Measurements from ENCODE around the gene ATP6V0A1.

The ATP6V0A1 gene

GRCh38 chr17:42526031-42526444 lies 67.4 kb downstream of the ATP6V0A1 start:
- Histone ChIP-seq H3K27ac (no peak overlapping the region), H4K20me1 (ENCODE audit: insufficient read depth) (no peaks in the 10 kb centered on the region), H3K4me3 (IDR thresholded peaks at IDR 0.05; ENCODE audit: insufficient read depth, low read depth, low read length) (no peak overlapping the region), H3K36me3 (ENCODE audit: insufficient read depth) (no peaks in the 10 kb centered on the region), H3K4me1 (ENCODE audit: low read depth, poor library complexity, severe bottlenecking) (peaks cover 24% of the 10 kb centered on the region), H3K4me2 (no peak overlapping the region), H3K27me3 (ENCODE audit: insufficient read depth, low read depth) (no peaks in the 10 kb centered on the region), H2AFZ (ENCODE audit: low read depth) (no peak overlapping the region), H3K79me2 (ENCODE audit: insufficient read depth, low read depth) (no peaks in the 10 kb centered on the region), H3K9ac (no peak overlapping the region)
- no peak for TF ChIP-seq CTCF (conservative IDR thresholded peaks at IDR 0.05; ENCODE audit: low read depth, low read length)

GRCh38 chr17:42527932-42528331 lies 69.3 kb downstream of the ATP6V0A1 start:
- peaks cover 34% of the 10 kb centered on the region for H3K4me1 ChIP-seq (ENCODE audit: low read depth, poor library complexity, severe bottlenecking)
- no peak overlapping the region for H3K27ac ChIP-seq
- H3K36me3 ChIP-seq (ENCODE audit: insufficient read depth), result no peaks in the 10 kb centered on the region
- no peak overlapping the region for H3K4me2 ChIP-seq
- no peak overlapping the region for H3K4me3 ChIP-seq (IDR thresholded peaks at IDR 0.05; ENCODE audit: insufficient read depth, low read depth, low read length)
- no peaks in the 10 kb centered on the region for H3K79me2 ChIP-seq (ENCODE audit: insufficient read depth, low read depth)
- H3K9ac ChIP-seq, result no peak overlapping the region
- no peaks in the 10 kb centered on the region for H3K27me3 ChIP-seq (ENCODE audit: insufficient read depth, low read depth)
- no peak overlapping the region for H2AFZ ChIP-seq (ENCODE audit: low read depth)
- H4K20me1 ChIP-seq (ENCODE audit: insufficient read depth), result no peaks in the 10 kb centered on the region
- TF ChIP-seq CTCF (conservative IDR thresholded peaks at IDR 0.05; ENCODE audit: low read depth, low read length), result no peak

GRCh38 chr17:42529061-42529460 lies 70.4 kb downstream of the ATP6V0A1 start:
- Histone ChIP-seq H3K4me1 (ENCODE audit: low read depth, poor library complexity, severe bottlenecking) (peaks cover 35% of the 10 kb centered on the region), H2AFZ (ENCODE audit: low read depth) (no peak overlapping the region), H3K27me3 (ENCODE audit: insufficient read depth, low read depth) (no peaks in the 10 kb centered on the region), H3K36me3 (ENCODE audit: insufficient read depth) (no peaks in the 10 kb centered on the region), H3K79me2 (ENCODE audit: insufficient read depth, low read depth) (no peaks in the 10 kb centered on the region), H3K4me2 (no peak overlapping the region), H3K9ac (no peak overlapping the region), H3K4me3 (IDR thresholded peaks at IDR 0.05; ENCODE audit: insufficient read depth, low read depth, low read length) (no peak overlapping the region), H3K27ac (no peak overlapping the region), H4K20me1 (ENCODE audit: insufficient read depth) (no peaks in the 10 kb centered on the region)
- TF ChIP-seq CTCF (conservative IDR thresholded peaks at IDR 0.05; ENCODE audit: low read depth, low read length), result no peak

GRCh38 chr17:42530952-42531454 lies 72.3 kb downstream of the ATP6V0A1 start:
- no peaks in the 10 kb centered on the region for H4K20me1 ChIP-seq (ENCODE audit: insufficient read depth)
- peaks cover 42% of the 10 kb centered on the region for H3K4me1 ChIP-seq (ENCODE audit: low read depth, poor library complexity, severe bottlenecking)
- no peaks in the 10 kb centered on the region for H3K27me3 ChIP-seq (ENCODE audit: insufficient read depth, low read depth)
- H3K79me2 ChIP-seq (ENCODE audit: insufficient read depth, low read depth), result no peaks in the 10 kb centered on the region
- H3K4me3 ChIP-seq (IDR thresholded peaks at IDR 0.05; ENCODE audit: insufficient read depth, low read depth, low read length), result no peak overlapping the region
- no peak overlapping the region for H3K9ac ChIP-seq
- no peak overlapping the region for H3K4me2 ChIP-seq
- H3K36me3 ChIP-seq (ENCODE audit: insufficient read depth), result no peaks in the 10 kb centered on the region
- no peak for TF ChIP-seq CTCF (conservative IDR thresholded peaks at IDR 0.05; ENCODE audit: low read depth, low read length)
- H3K27ac ChIP-seq, result no peak overlapping the region
- H2AFZ ChIP-seq (ENCODE audit: low read depth), result no peak overlapping the region
